GM12878 (cell line): Measurements from ENCODE around the gene MAP3K5. TPM values are rescaled to one million over a fixed set of nuclear protein-coding genes. Genes with fewer than 3 reads are reported as not detected.

Source experiments
- ATAC-seq: fragments of 200-7000 bp; cut with Tn5 transposase; 3 replicates; pipeline ENCODE4 v1.9.1; 2020; ENCODE audit warnings: mild to moderate bottlenecking, moderate library complexity
- BruUV-seq: library from RNA; stranded (reverse); fragments of 400-500 nt; replicated peaks from 2 replicates; lab custom pipeline; 2021; lab: Mats Ljungman, UMichigan
- CTCF ChIA-PET: fragments of 300-600 bp; sonication (Branson Sonifier 250); formaldehyde crosslinking; extraction: SDS; loops from one replicate; lab custom pipeline; 2021; ENCODE audit warnings: inconsistent platforms; lab: Yijun Ruan, JAX
- POLR2A ChIA-PET: fragments of 350-600 bp; formaldehyde crosslinking; extraction: SDS; loops from one replicate; lab custom pipeline; 2021; ENCODE audit warnings: inconsistent platforms; lab: Charles Lee
- RAD21 ChIA-PET: fragments of 300-600 bp; sonication (Branson Sonifier 250); formaldehyde crosslinking; loops from one replicate; lab custom pipeline; 2023; ENCODE audit warnings: antibody characterized with exemption; ENCODE audit not compliant: unreplicated experiment; lab: Charles Lee
- SMC1A ChIA-PET: fragments of 300-600 bp; sonication (Branson Sonifier 250); formaldehyde crosslinking; loops from one replicate; lab custom pipeline; 2023; ENCODE audit not compliant: unreplicated experiment, uncharacterized antibody; lab: Charles Lee
- DNase-seq: peaks from one replicate; pipeline ENCODE4 v3.0.0-alpha.2; 2011; ENCODE audit warnings: low read depth, low spot score
- FAIRE-seq: peaks from 3 replicates; lab custom pipeline; 2011; peaks lifted over from hg19 to GRCh38; lab: Jason Lieb, UNC
- H2AFZ ChIP-seq: 2 replicates; pipeline ENCODE4 v1.6.0; 2011; ENCODE audit warnings: low read depth, low read length, control low read depth; ENCODE audit not compliant: control insufficient read depth
- H3K27ac ChIP-seq: 2 replicates; pipeline ENCODE4 v1.5.1; 2011; ENCODE audit warnings: control low read depth; ENCODE audit not compliant: control insufficient read depth, insufficient read depth
- H3K27me3 ChIP-seq, 2 experiments: replicated peaks in 1 of 2; 2 replicates each; pipeline versions ENCODE4 v1.6.0 to v1.6.1; 2011; ENCODE audit warnings: low read length in 1 of 2; ENCODE audit not compliant: control insufficient read depth in 2 of 2, insufficient read depth in 2 of 2
- H3K36me3 ChIP-seq, 2 experiments: 2 replicates each; pipeline ENCODE4 v1.5.1; 2011; ENCODE audit warnings: low read length in 1 of 2; ENCODE audit not compliant: control insufficient read depth in 2 of 2, insufficient read depth in 2 of 2
- H3K4me1 ChIP-seq: 2 replicates; pipeline ENCODE4 v1.6.1; 2011; ENCODE audit warnings: mild to moderate bottlenecking, low read length, moderate library complexity, mixed read lengths; ENCODE audit not compliant: control insufficient read depth, insufficient read depth
- H3K4me2 ChIP-seq: 2 replicates; pipeline ENCODE4 v1.6.0; 2011; ENCODE audit warnings: control low read depth; ENCODE audit not compliant: control insufficient read depth, insufficient read depth
- H3K4me3 ChIP-seq: fragments of 200-600 bp; sonication (generic); 2 replicates; pipeline ENCODE4 v1.5.1; 2016
- H3K79me2 ChIP-seq: 2 replicates; pipeline ENCODE4 v1.6.0; 2011; ENCODE audit warnings: low read length; ENCODE audit not compliant: control insufficient read depth, insufficient read depth
- H3K9ac ChIP-seq: 2 replicates; pipeline ENCODE4 v1.8.0; 2011; ENCODE audit warnings: low read length, control low read depth, mixed read lengths; ENCODE audit not compliant: control insufficient read depth, insufficient read depth
- H3K9me3 ChIP-seq: replicated peaks from 3 replicates; pipeline ENCODE4 v1.5.1; 2011; ENCODE audit warnings: mild to moderate bottlenecking, low read length; ENCODE audit not compliant: control insufficient read depth, insufficient read depth
- H4K20me1 ChIP-seq: 2 replicates; pipeline ENCODE4 v1.6.0; 2011; ENCODE audit not compliant: control insufficient read depth, insufficient read depth
- BACH1 ChIP-seq: fragments of 450-650 bp; IDR thresholded peaks from 2 replicates; pipeline ENCODE4 v1.6.1; 2017; ENCODE audit warnings: mild to moderate bottlenecking, borderline replicate concordance
- BHLHE40 ChIP-seq, 2 experiments: fragments of 450-650 bp in 1 of 2; IDR thresholded peaks; 2 replicates each; pipeline ENCODE4 v1.6.1; 2011 to 2017; ENCODE audit warnings: low read depth in 2 of 2, borderline replicate concordance in 1 of 2, improper control_type of control experiment in 1 of 2, low read length in 1 of 2, mild to moderate bottlenecking in 1 of 2
- CBX3 ChIP-seq: fragments of 200-600 bp; sonication (generic); IDR thresholded peaks from 2 replicates; pipeline ENCODE4 v1.6.1; 2016; ENCODE audit warnings: low read depth, borderline replicate concordance
- CHD1 ChIP-seq: IDR thresholded peaks from 2 replicates; pipeline ENCODE4 v1.6.1; 2012; ENCODE audit warnings: low read depth, low read length, improper control_type of control experiment
- DPF2 ChIP-seq: fragments of 450-650 bp; IDR thresholded peaks from 2 replicates; pipeline ENCODE4 v1.6.1; 2017; ENCODE audit warnings: mild to moderate bottlenecking
- EED ChIP-seq: sonication (generic); IDR thresholded peaks from 2 replicates; pipeline ENCODE4 v1.6.1; 2016; ENCODE audit warnings: antibody characterized with exemption, low read depth
- EZH2 ChIP-seq: IDR thresholded peaks from 2 replicates; pipeline ENCODE4 v1.6.1; 2012; ENCODE audit warnings: low read depth, mild to moderate bottlenecking, control low read depth, inconsistent platforms, low read length, borderline replicate concordance; ENCODE audit not compliant: control insufficient read depth
- HDAC2 ChIP-seq: fragments of 200-600 bp; sonication (generic); IDR thresholded peaks from 2 replicates; pipeline ENCODE4 v1.6.1; 2017
- HDAC6 ChIP-seq: fragments of 200-600 bp; sonication (generic); IDR thresholded peaks from one replicate; pipeline ENCODE4 v1.8.0; 2017; ENCODE audit warnings: antibody characterized with exemption; ENCODE audit not compliant: unreplicated experiment
- IKZF1 ChIP-seq: fragments of 450-650 bp; conservative IDR thresholded peaks from 2 replicates; pipeline ENCODE4 v1.6.1; 2017; ENCODE audit warnings: antibody characterized with exemption, mild to moderate bottlenecking
- KDM1A ChIP-seq: fragments of 200-600 bp; sonication (generic); IDR thresholded peaks from 2 replicates; pipeline ENCODE4 v1.6.1; 2016; ENCODE audit warnings: borderline replicate concordance
- KLF5 ChIP-seq: fragments of 450-650 bp; IDR thresholded peaks from 2 replicates; pipeline ENCODE4 v1.6.1; 2014; ENCODE audit warnings: mild to moderate bottlenecking; ENCODE audit not compliant: partially characterized antibody
- MAX ChIP-seq: IDR thresholded peaks from 2 replicates; pipeline ENCODE4 v1.6.1; 2012; ENCODE audit warnings: low read depth, low read length, improper control_type of control experiment
- NKRF ChIP-seq: fragments of 450-650 bp; conservative IDR thresholded peaks from 2 replicates; pipeline ENCODE4 v1.6.1; 2017; ENCODE audit warnings: mild to moderate bottlenecking, moderate library complexity
- NR2F1 ChIP-seq: fragments of 450-650 bp; conservative IDR thresholded peaks from 2 replicates; pipeline ENCODE4 v1.6.1; 2017; ENCODE audit warnings: mild to moderate bottlenecking
- PAX5 ChIP-seq: IDR thresholded peaks from 2 replicates; pipeline ENCODE4 v1.6.1; 2011; ENCODE audit warnings: low read depth, low read length, borderline replicate concordance
- POLR2AphosphoS5 ChIP-seq: IDR thresholded peaks from 2 replicates; pipeline ENCODE4 v1.6.1; 2011; ENCODE audit warnings: mild to moderate bottlenecking, low read length, inconsistent platforms
- RELA ChIP-seq: fragments of 450-650 bp; IDR thresholded peaks from 2 replicates; pipeline ENCODE4 v1.8.0; 2014; ENCODE audit warnings: borderline replicate concordance; ENCODE audit not compliant: partially characterized antibody
- SIX5 ChIP-seq: IDR thresholded peaks from 2 replicates; pipeline ENCODE4 v1.6.1; 2011; ENCODE audit warnings: mild to moderate bottlenecking, low read depth, low read length, moderate library complexity; ENCODE audit not compliant: severe bottlenecking
- SREBF1 ChIP-seq: IDR thresholded peaks from 2 replicates; pipeline ENCODE4 v1.6.1; 2012; ENCODE audit warnings: mild to moderate bottlenecking, low read length
- TARDBP ChIP-seq: IDR thresholded peaks from 2 replicates; pipeline ENCODE4 v1.6.1; 2016; ENCODE audit warnings: borderline replicate concordance
- WGBS: methylation state at CpG from one replicate; pipeline ENCODE4 v1.1.6; 2016; ENCODE audit warnings: low lambda C conversion rate; ENCODE audit not compliant: insufficient replicate concordance, insufficient coverage; ENCODE audit errors: missing lambda C conversion rate; 5-methylcytosine and 5-hydroxymethylcytosine counted together
- in situ Hi-C: fragments of 300-500 bp; cut with MboI; formaldehyde crosslinking; loops from 9 replicates; pipeline ENCODE4 v1.14.3; 2018; ENCODE audit warnings: mixed read lengths
- intact Hi-C: fragments of 100-400 bp; cut with micrococcal nuclease; formaldehyde crosslinking; loops from one replicate; pipeline ENCODE4 v1.14.2; 2022; ENCODE audit not compliant: unreplicated experiment
- polyA plus RNA-seq, 11 experiments: library from polyadenylated mRNA; depleted of rRNA in 4 of 11; unstranded in 6 of 11; stranded (reverse) in 5 of 11; fragments of >200 nt; fragmentation: Nextera tagmentation in 4 of 11; fragmentation: Illumina TruSeq in 1 of 11; extraction: Ambion mirVana in 4 of 11; extraction: Trizol in 1 of 11; gene quantifications; 1 replicate in 1 of 11; 2 replicates in 10 of 11; pipeline versions ENCODE4 v1.2.1 to v1.2.3, GENCODE V29; 2011 to 2016; ENCODE audit warnings: inconsistent platforms in 2 of 11, missing spikeins in 2 of 11, low read depth in 1 of 11
- total RNA-seq, 4 experiments: library from RNA; depleted of rRNA in 3 of 4; stranded (reverse); fragments of >200 nt in 3 of 4; fragmentation: Illumina TruSeq in 1 of 4; extraction: Trizol in 1 of 4; gene quantifications; 2 replicates each; pipeline versions ENCODE4 v1.2.1 to v1.2.3, GENCODE V29; 2013 to 2021

The MAP3K5 gene
- total and polyA plus RNA-seq, 10 of the 15 experiments (the other 5 are each of a cell fraction or from before 2014, with no cell fraction given), result 5.4 to 34.3 (median 26.4) TPM

GRCh38 chr6:136639702-136640101, 152.6 kb downstream of the MAP3K5 start (continued):
- TF ChIP-seq NKRF (no peak), RELA (no peak), SREBF1 (no peak), CBX3 (no peak)

GRCh38 chr6:136635615-136636014, 156.7 kb downstream of the MAP3K5 start:
- ChIA-PET RAD21 (interaction anchor here (1.0 to 2.5 kb wide), 3 partner anchors 9 to 159 kb away, joined by 4 to 10 read pairs (median 6); partner anchors contain the start of gene MAP3K5), POLR2A (interaction anchor here (1.0 kb wide), 1 partner anchor 157 kb away, joined by 3 read pairs; the partner anchor contains the start of gene MAP3K5), CTCF (interaction anchor here (0.5 to 9.1 kb wide), 3 partner anchors 8 to 157 kb away, joined by 3 to 77 read pairs (median 5); no protein-coding TSS in a partner anchor), SMC1A (interaction anchor here (1.1 to 2.4 kb wide), 5 partner anchors 8 to 157 kb away, joined by 3 to 15 read pairs (median 5); partner anchors contain the start of gene MAP3K5)
- Histone ChIP-seq H2AFZ (no peak overlapping the region), H3K79me2 (no peaks in the 10 kb centered on the region), H4K20me1 (no peaks in the 10 kb centered on the region), H3K4me1 (no peaks in the 10 kb centered on the region), H3K27me3 (no peaks in the 10 kb centered on the region), H3K9ac (no peak overlapping the region), H3K36me3 (peaks cover 8 to 40% of the 10 kb centered on the region in 2 experiments), H3K9me3 (no peaks in the 10 kb centered on the region), H3K27ac (no peak overlapping the region), H3K4me3 (no peak overlapping the region), H3K4me2 (no peak overlapping the region)
- 96% methylated on average over 3 of the region's 4 CpGs for WGBS
- in situ Hi-C loops, result no loop called here
- BruUV-seq, result no TSS peak
- DNase-seq (no peak), ATAC-seq (no peak), FAIRE-seq (no peak)
- no peak for TF ChIP-seq POLR2AphosphoS5
- TF ChIP-seq EZH2, result no peak
- no peak for TF ChIP-seq PAX5
- TF ChIP-seq NR2F1, result no peak
- no peak for TF ChIP-seq BHLHE40 (IDR thresholded peaks at IDR 0.05; ENCODE audit: borderline replicate concordance in 1 of 2, low read depth in 2 of 2, low read length in 1 of 2)
- no peak for TF ChIP-seq MAX
- no peak for TF ChIP-seq DPF2
- TF ChIP-seq BACH1, result no peak
- no peak for TF ChIP-seq KLF5
- TF ChIP-seq EED, result no peak
- TF ChIP-seq CHD1, result no peak
- TF ChIP-seq HDAC2, result no peak
- no peak for TF ChIP-seq SIX5
- no peak for TF ChIP-seq KDM1A
- TF ChIP-seq HDAC6, result no peak
- no peak for TF ChIP-seq TARDBP
- no peak for TF ChIP-seq IKZF1
- intact Hi-C loops, result no loop called here
